Mucosa of descending colon (tissue), 3 donors: ENCODE measurements around the gene FUT4. TPM values are rescaled to one million over a fixed set of nuclear protein-coding genes. Genes with fewer than 3 reads are reported as not detected.

ENCODE experiments used
- ATAC-seq: fragments of 200-7000 bp; cut with Tn5 transposase; one replicate; pipeline ENCODE4 v1.9.1; 2020; ENCODE audit warnings: mild to moderate bottlenecking, moderate library complexity
- DNase-seq, 3 donors: peaks; one replicate each; pipeline ENCODE4 v3.0.0-alpha.2; 2020
- H3K36me3 ChIP-seq: fragments of 200-600 bp; one replicate; pipeline ENCODE4 v1.8.0; 2021; ENCODE audit warnings: low read depth, mild to moderate bottlenecking
- H3K4me1 ChIP-seq: fragments of 200-600 bp; one replicate; pipeline ENCODE4 v1.8.0; 2021; ENCODE audit warnings: low read depth, mild to moderate bottlenecking
- H3K4me3 ChIP-seq: fragments of 200-600 bp; one replicate; pipeline ENCODE4 v1.8.0; 2021; ENCODE audit warnings: mild to moderate bottlenecking
- H3K9me3 ChIP-seq: fragments of 200-600 bp; one replicate; pipeline ENCODE4 v1.8.0; 2021; ENCODE audit warnings: mild to moderate bottlenecking
- CTCF ChIP-seq: fragments of 200-600 bp; IDR thresholded peaks from one replicate; pipeline ENCODE4 v1.8.0; 2022; ENCODE audit warnings: antibody characterized with exemption, mild to moderate bottlenecking
- intact Hi-C, 2 donors: fragments of 100-400 bp; cut with DNase I in 1 of 2; cut with micrococcal nuclease in 1 of 2; formaldehyde crosslinking; loops; one replicate each; pipeline versions ENCODE4 v1.11.0 to v1.11.1; 2022; cut with DNase I, micrococcal nuclease
- total RNA-seq, 3 donors: library from RNA; stranded (reverse); fragmentation: NEBNext Ultra II Directional in 2 of 3; extraction: Animal tissue kit (Norgen Biotek cat#: 25700) in 2 of 3; gene quantifications; one replicate each; pipeline versions ENCODE4 v1.2.1 to v1.2.4, GENCODE V29; 2021 to 2023
- donor health status: DM: no; HTN: no; CAD: no; lungs with moderate emphysema.
- donor health status: DM: no; HTN: no; CAD: no.
- donor health status: DM: no; HTN: yes; CAD: no.

Gene FUT4
- total RNA-seq, 3 donors from 2014 or later: 13.9 to 23.5 (median 21.9) TPM

DNA sequence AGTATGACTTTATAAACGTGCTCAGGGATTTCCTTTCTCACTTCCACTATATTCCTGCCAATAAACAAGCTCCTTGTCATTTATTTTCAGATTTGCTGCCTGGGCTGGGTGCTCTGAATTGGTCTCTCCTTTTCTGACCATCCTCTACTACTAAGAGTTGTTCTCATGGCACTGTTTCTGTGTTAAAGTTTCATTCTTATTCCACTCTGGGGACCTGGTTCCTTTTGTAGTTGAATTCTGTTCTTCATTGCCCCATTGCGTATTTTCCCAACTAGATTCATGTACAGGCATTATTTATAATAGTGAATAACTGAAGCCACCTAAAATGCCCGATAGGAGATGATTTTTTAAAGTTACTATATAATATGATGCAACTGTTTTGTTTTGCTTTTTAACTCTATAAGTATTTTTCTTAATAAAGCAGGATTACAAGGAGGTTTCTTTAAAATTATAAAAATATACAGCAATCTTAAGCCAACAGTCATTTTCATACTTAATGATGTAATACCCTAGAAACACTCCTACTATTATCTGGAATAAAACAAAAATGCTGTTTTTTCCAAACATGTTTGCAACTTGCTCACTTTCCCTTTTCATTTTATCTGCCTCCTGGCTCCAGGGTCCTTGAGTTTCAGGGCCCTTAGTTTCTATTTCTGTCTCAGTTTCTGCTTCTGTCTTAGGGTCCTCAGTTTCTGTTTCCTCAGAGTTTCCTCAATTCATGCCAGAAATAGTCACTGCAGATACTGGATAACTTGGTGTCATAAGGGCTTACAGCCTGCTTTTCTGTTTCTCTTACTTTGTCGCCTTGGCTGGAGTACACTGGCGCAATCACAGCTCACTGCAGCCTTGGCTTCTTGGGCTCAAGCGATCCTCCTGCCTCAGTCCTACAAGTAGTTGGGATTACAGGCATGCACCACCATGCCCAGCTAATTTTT is 9.8 kb upstream of the FUT4 start:
- no peak for TF ChIP-seq CTCF
- Histone ChIP-seq H3K4me1 (peaks cover 11% of the 10 kb centered on the region), H3K9me3 (no peaks in the 10 kb centered on the region), H3K36me3 (no peaks in the 10 kb centered on the region), H3K4me3 (no peak overlapping the region)
- DNase-seq: no peak
- no peak for ATAC-seq
- intact Hi-C loops: no loop called here

- Histone ChIP-seq H3K36me3 (no peaks in the 10 kb centered on the region), H3K4me3 (no peak overlapping the region), H3K4me1 (peaks cover 29% of the 10 kb centered on the region), H3K9me3 (no peaks in the 10 kb centered on the region)
- ATAC-seq: peak; percentile 79
- no peak for TF ChIP-seq CTCF
- no peak for DNase-seq
- intact Hi-C loops: no loop called here
Measured at GRCh38 chr11:94536386-94536785, 7.3 kb upstream of the FUT4 start.

DNA sequence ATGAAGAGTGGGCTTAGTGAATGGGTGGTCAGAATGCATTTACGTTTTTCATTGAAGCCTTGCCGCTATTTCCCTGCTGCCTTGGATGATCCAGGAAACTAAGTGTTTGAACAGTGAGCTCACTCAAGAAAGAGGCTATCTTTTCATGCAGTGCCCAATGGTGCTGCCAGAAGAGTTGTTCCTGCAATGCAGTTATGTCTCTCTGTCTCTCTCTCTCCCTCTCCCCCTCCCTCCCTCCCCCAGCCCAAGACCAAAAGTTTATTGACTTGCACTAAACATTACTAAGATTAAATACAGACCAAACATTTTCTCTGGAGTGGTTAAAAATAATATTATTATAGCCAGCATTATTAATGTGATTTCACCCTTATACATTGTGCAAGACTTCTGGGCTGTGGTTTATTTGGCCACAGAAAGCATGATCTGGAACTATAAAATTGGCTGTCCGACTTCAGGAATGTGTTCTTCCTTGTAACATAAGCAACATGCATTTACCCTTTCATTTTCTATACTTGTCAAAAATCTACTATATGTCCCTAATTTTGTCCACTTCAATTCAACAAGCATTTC is 6.6 kb upstream of the FUT4 start:
- ATAC-seq (peak; percentile 62), DNase-seq (peak in 1 of 3 donors; percentile 40)
- peaks cover 30% of the 10 kb centered on the region for H3K4me1 ChIP-seq
- no peaks in the 10 kb centered on the region for H3K9me3 ChIP-seq
- H3K4me3 ChIP-seq: no peak overlapping the region
- no peak for TF ChIP-seq CTCF
- intact Hi-C loops: no loop called here
- H3K36me3 ChIP-seq: no peaks in the 10 kb centered on the region

- no peak for TF ChIP-seq CTCF
- no peaks in the 10 kb centered on the region for H3K9me3 ChIP-seq
- H3K36me3 ChIP-seq: no peaks in the 10 kb centered on the region
- intact Hi-C loops: no loop called here
- H3K4me1 ChIP-seq: peaks cover 43% of the 10 kb centered on the region
- peak in 2 of 3 donors; percentile 31 to 76 for DNase-seq
- peak; percentile 51 for ATAC-seq
- no peak overlapping the region for H3K4me3 ChIP-seq
Measured at GRCh38 chr11:94539420-94539819, 4.3 kb upstream of the FUT4 start.

DNA sequence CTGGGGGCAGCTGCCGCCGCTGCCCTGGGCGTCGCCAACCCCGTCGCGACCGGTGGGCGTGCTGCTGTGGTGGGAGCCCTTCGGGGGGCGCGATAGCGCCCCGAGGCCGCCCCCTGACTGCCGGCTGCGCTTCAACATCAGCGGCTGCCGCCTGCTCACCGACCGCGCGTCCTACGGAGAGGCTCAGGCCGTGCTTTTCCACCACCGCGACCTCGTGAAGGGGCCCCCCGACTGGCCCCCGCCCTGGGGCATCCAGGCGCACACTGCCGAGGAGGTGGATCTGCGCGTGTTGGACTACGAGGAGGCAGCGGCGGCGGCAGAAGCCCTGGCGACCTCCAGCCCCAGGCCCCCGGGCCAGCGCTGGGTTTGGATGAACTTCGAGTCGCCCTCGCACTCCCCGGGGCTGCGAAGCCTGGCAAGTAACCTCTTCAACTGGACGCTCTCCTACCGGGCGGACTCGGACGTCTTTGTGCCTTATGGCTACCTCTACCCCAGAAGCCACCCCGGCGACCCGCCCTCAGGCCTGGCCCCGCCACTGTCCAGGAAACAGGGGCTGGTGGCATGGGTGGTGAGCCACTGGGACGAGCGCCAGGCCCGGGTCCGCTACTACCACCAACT is 1.0 kb downstream of the FUT4 start:
- TF ChIP-seq CTCF: no peak
- ATAC-seq (peak; percentile 15), DNase-seq (peak in 1 of 3 donors; percentile 72)
- Histone ChIP-seq H3K9me3 (no peaks in the 10 kb centered on the region), H3K36me3 (no peaks in the 10 kb centered on the region), H3K4me3 (peak overlapping the region; percentile 69), H3K4me1 (peaks cover 39% of the 10 kb centered on the region)
- intact Hi-C loops: no loop called here
